ENCODE measurements around the gene BEST1. TPM values are rescaled to one million over a fixed set of nuclear protein-coding genes. Genes with fewer than 3 reads are reported as not detected.

Gene BEST1
- total RNA-seq, 4 donors from 2014 or later, result 0.67 to 3.3 (median 1.9) TPM

DNA sequence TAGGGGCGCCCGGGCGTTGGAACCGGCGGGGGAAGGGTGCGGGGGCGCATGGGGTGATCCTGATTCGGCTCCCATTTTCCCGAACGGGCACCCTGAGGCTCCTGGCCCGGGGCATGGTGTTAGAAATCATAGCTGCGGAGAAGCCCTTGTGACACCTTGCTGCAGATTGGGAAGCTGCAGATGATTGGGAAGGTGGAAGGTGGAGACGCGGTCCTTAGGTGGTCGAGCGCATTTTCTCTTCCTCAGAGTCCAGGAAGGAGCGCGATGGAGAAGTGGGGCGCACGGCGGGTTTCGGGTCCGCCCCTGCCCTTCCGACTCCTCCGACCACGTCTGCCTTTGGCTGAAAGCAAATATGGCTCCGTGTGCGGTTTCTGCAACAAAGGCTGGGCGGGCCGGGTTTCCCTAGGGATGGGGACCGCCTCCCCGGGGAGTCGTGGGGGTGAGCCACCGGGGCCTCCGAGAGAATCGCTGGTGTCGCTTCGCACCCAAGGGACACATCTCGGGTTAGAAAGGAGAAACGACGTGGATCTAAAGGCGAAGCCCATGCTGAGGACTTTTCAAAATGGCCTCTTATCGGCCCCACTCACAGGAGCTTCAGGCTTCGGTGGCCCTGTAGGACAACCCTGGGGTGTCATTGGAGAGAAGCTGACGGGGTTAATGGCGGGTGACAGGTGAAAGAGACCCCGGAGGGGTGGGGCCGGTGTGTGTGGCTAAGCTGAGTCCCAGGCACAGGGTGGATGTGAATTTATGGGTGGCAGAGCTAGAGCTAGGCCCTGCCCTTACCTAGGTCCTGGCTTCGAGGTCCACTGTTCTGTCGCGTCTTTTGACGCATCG is 18.0 kb downstream of the BEST1 start:
- intact Hi-C loops (cut with DNase I), result no loop called here
- Histone ChIP-seq H3K4me3 (replicated peaks in 1 of 3) (peak overlapping the region in 2 of 3 donors; percentile 54 to 88), H3K27ac (peak overlapping the region; percentile 93 to 99 (median 98)), H3K4me1 (peaks cover 63 to 68% of the 10 kb centered on the region in 2 donors), H3K36me3 (peaks cover 23 to 25% of the 10 kb centered on the region in 2 donors), H3K27me3 (no peaks in the 10 kb centered on the region), H3K9me3 (no peaks in the 10 kb centered on the region)
- peak; percentile 37 to 45 for DNase-seq
- TF ChIP-seq CTCF (IDR thresholded peaks at IDR 0.05) (no peak), POLR2A (IDR thresholded peaks at IDR 0.05) (no peak)
- 14 to 22% methylated on average over 33 to 44 of the region's 53 CpGs for WGBS, 2 donors

DNA sequence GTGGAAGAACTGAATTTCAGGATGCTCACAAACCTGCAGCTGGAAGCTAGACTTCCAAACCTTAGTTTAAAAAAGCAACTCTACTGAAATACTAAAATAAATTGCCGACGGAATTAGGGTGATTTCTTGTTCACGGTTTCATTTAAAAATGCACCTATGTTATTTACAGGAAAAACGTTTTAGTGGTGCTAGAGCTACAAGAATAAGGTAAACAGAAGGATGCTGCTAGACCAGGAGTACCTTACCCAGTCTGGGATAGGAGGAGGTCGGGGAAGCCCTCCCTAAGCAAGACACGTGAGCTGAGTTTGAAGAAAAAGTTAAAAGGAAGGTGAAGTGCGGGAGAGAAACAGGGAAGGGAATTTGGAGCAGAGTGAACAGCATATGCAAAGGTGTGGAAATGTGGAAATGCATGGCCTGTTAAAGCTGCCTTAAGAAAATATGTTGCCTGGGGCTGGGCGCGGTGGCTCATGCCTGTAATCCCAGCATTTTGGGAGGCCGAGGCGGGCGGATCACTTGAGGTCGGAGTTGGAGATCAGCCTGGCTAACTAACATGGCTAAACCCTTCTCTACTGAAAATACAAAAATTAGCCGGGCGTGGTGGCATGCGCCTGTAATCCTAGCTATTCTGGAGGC is 18.7 kb downstream of the BEST1 start:
- no peak for DNase-seq
- peaks cover 16 to 25% of the 10 kb centered on the region in 2 donors for H3K36me3 ChIP-seq
- peaks cover 65 to 68% of the 10 kb centered on the region in 2 donors for H3K4me1 ChIP-seq
- 91% methylated on average over 16 of the region's 16 CpGs for WGBS, 2 donors
- H3K27me3 ChIP-seq, result no peaks in the 10 kb centered on the region
- intact Hi-C loops (cut with DNase I), result no loop called here
- no peaks in the 10 kb centered on the region for H3K9me3 ChIP-seq
- peak overlapping the region in 1 of 3 donors; percentile 88 for H3K4me3 ChIP-seq (replicated peaks in 1 of 3)
- TF ChIP-seq CTCF (IDR thresholded peaks at IDR 0.05), result no peak
- TF ChIP-seq POLR2A (IDR thresholded peaks at IDR 0.05), result no peak
- H3K27ac ChIP-seq, result peak overlapping the region; percentile 93 to 99 (median 98)

DNA sequence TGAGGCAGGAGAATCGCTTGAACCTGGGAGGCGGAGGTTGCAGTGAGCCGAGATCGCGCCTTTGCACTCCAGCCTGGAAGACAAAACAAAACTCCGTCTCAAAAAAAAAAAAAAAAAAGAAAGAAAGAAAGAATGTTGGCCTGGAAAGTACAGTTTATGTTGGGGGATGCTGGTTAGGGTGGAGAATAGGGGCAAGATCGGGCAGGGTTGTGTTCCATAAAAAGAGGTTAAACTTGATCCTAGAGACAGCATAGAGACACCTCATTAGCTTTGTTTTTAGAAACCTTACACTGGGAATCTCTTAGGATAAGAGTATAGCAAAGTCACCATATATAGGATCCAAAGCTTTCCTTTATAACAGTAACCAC is 19.2 kb downstream of the BEST1 start:
- Histone ChIP-seq H3K36me3 (peaks cover 11 to 20% of the 10 kb centered on the region in 2 donors), H3K4me1 (peaks cover 67 to 68% of the 10 kb centered on the region in 2 donors), H3K27me3 (no peaks in the 10 kb centered on the region), H3K9me3 (no peaks in the 10 kb centered on the region), H3K27ac (peak overlapping the region; percentile 93 to 99 (median 98)), H3K4me3 (replicated peaks in 1 of 3) (no peak overlapping the region)
- DNase-seq, result no peak
- WGBS, 2 donors, result 83 to 84% methylated on average over 7 of the region's 7 CpGs
- TF ChIP-seq POLR2A (IDR thresholded peaks at IDR 0.05) (no peak), CTCF (IDR thresholded peaks at IDR 0.05) (no peak)
- intact Hi-C loops (cut with DNase I), result no loop called here

- peaks cover 4 to 14% of the 10 kb centered on the region in 2 donors for H3K36me3 ChIP-seq
- intact Hi-C loops (cut with DNase I), result no loop called here
- WGBS, 2 donors, result 90 to 95% methylated on average over 2 of the region's 2 CpGs
- peak overlapping the region; percentile 93 to 99 (median 98) for H3K27ac ChIP-seq
- H3K27me3 ChIP-seq, result no peaks in the 10 kb centered on the region
- peaks cover 68% of the 10 kb centered on the region in 2 donors for H3K4me1 ChIP-seq
- no peak for DNase-seq
- H3K9me3 ChIP-seq, result no peaks in the 10 kb centered on the region
- TF ChIP-seq CTCF (IDR thresholded peaks at IDR 0.05), result no peak
- no peak overlapping the region for H3K4me3 ChIP-seq (replicated peaks in 1 of 3)
These were observed 19.9 kb downstream of the BEST1 start for GRCh38 chr11:61969838-61970662.
